GM15510 (cell line): ENCODE measurements around the gene SMOC2.

Source experiments
- POLR2A ChIP-seq: IDR thresholded peaks from 3 replicates; pipeline ENCODE4 v1.6.1; 2011; ENCODE audit warnings: borderline replicate concordance; ENCODE audit not compliant: insufficient read length; ENCODE audit errors: extremely low read depth

The SMOC2 gene

DNA sequence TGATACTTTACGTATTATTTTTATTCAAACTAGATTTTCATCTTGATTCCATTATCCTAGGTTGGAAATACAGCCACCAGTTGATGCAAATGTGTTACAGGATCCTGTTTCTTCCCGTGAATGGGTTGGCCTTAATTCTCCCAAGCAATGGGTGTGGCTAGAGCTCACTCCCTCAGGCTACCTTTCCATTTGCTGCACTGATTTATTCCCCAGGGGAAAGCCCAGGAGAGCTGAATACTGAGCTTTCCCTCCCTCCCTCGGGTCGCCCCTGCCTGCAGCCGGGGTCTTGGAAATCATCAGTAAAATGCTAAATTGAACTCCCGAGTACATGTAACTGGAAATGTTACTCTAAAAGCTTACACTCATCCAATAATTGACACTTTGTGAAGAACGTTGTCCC, 9.9 kb downstream of the SMOC2 start:
- no peak for TF ChIP-seq POLR2A

DNA sequence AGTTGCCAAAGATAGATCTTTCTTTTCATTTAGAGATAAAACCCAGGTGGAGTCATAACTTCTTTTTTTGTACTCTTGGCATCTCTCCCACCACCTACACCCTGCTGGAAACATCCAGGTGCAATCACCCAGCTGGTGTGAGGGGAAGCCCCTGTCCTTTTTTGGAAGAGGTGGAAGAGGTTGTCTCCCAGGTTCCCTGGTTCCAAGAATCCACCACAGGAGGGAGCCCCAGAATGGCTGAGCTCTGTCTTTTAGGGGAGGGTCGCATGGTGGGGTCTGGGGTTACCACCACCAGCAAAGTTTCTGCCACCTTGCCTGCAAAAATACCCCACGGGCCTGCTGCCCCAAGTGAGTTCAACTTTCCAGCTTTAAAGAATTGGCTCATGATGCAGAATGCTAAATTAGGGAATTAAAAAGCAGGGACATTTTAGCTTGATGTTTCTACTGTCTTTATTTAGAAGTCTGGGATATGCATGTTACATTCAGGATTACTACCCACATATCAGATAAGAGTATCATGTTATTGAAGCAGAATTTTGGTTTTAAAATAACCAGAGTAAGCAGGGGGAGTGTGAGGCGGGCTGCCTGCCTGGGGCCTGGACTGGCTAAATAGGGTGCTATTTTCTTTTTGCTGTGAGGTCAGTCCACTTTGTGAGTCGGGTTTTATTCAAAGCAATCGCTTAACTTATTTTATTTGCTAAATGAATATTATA, 11.0 kb downstream of the SMOC2 start:
- no peak for TF ChIP-seq POLR2A

DNA sequence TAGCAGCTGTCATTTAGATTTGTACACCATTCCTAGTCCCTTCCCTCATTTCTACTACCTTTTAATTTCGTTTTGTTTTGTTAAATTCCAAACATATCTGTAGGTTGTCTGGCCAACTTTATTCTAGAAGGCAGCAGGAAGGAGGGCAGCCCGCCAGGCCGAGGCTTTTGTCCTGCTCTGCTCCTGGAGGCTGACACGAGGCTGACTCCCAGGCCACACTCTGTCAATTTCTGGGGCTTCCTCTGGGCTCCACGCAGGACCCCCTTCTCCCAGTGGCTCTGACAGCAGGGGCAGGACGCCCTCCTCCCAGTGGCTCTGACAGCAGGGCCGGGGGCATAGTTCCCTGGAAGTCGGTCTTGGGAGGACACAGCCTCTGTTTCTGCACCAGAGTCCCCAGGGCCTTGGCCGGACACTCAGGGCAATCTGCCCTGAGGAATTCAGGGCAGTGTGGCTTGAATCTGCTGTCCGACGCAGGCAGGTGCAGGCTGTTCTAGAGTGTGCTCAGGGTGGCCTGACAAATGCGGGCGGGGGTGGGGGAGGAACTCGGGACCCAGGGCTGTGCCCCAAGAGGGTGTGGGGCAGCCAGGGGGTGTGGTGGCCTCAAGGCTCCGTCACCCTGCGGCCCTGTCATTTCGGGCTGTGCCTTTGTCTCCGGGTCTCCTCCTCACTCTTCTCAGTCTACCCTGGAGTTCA, 11.8 kb downstream of the SMOC2 start:
- TF ChIP-seq POLR2A: no peak

DNA sequence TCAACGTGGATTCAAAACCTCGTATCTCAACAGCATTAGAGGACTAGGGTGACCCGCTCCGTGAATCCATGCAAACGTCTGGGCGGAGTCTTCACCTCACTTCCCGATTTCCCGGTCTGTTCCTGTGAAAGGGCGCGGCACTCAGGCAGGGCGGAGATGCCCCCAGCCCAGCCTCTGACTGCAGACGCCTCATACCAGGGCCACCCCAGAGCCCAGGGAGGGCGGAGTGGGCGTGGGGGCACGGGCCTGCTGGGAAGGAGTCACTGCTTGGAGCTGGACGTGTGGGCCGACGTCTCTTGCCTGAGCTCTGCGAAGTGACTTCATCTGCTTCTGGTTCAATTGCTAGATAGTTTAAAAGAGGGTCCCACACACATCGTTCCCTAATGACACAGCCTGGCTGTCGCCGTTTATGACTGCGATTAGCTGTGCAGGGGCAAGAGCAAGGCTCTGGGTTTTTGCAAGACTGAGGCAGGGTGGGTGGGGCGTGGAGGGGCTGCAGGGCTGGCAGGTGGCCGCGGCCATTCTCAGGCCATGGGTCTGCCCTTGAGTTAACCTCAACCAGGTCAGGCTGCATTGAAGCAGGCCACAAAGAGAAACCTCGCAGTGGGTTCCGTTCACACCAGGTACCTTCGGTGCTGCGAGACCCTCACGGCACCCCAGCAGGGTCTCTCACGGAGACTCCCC, 15.0 kb downstream of the SMOC2 start:
- no peak for TF ChIP-seq POLR2A

DNA sequence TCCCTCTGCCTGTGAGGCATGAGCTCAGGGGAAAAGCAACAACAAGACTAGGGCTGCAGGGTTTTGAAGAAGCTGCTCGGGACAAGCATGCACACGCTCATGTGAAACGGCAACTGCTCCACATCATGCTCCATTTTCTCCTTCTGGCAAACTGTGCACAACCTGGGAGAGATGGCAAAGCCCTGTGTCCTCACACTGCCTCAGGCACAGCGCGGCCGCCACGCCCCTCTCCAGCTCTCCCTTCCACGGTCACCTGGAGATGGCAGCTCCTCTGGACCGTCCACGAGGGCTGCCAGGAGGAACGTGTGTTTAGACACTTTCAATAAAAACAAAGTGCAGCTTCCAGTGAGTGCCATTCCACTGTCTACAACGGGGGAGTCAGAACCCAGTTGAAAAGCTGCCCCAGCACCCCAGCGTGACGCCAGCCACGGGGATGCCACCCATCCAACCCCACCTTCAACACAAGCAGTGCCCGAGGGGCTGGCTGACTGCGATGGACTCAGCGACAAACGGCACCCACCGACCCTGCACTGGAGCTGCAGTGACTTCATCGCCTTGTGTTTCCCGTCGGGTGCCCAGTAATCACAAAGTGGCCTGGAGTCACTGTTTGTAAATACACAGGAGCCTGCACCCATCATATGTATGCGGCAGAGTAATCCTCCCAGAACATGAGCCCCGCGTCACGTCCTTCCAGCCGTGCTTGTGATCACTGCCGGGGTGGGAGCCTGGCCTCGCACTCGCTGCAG, 16.1 kb downstream of the SMOC2 start:
- TF ChIP-seq POLR2A: no peak

DNA sequence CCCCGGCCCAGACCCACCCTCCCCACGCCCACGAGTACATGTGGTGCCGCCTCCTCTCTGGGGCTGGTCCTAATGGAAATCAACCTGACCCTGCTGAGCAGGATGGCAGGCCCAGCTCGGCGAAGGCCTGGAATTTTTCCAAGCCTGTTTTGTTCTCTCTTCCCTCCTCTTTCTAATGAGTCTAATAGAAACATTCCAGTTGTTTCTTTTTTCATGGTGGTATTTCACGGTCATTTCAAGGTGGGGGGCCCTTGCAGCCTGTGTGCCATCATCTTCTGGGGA, 16.6 kb downstream of the SMOC2 start:
- no peak for TF ChIP-seq POLR2A

DNA sequence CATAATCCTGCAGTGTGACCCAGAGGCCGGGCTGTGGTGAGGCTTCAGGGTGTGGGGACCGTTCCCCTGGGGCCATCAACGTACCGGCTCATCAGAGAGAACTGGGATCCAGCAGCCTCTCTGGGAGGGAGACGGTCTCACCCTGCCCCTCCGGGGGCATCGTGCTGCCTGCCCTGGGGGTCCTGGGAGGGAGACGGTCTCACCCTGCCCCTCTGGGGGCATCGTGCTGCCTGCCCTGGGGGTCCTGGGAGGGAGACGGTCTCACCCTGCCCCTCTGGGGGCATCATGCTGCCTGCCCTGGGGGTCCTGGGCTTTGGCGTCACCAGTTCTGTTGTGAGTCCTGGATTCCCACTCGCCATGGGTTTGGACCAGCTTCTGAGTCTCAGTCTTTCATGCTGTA, 17.1 kb downstream of the SMOC2 start:
- TF ChIP-seq POLR2A: no peak

DNA sequence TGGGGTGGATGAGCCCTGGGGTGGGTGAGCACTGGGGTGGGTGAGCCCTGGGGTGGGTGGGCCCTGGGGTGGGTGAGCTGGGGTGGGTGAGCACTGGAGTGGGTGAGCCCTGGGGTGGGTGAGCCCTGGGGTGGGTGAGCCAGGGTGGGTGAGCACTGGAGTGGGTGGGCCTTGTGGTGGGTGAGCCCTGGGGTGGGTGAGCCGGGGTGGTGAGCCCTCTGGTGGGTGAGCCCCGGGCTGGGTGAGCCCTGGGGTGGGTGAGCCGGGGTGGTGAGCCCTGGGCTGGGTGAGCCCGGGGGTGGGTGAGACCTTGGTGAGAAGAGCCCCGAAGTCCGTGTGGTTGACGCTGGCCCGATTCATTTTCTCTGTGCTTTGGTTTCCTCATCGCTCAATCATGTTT, 18.6 kb downstream of the SMOC2 start:
- TF ChIP-seq POLR2A: no peak

DNA sequence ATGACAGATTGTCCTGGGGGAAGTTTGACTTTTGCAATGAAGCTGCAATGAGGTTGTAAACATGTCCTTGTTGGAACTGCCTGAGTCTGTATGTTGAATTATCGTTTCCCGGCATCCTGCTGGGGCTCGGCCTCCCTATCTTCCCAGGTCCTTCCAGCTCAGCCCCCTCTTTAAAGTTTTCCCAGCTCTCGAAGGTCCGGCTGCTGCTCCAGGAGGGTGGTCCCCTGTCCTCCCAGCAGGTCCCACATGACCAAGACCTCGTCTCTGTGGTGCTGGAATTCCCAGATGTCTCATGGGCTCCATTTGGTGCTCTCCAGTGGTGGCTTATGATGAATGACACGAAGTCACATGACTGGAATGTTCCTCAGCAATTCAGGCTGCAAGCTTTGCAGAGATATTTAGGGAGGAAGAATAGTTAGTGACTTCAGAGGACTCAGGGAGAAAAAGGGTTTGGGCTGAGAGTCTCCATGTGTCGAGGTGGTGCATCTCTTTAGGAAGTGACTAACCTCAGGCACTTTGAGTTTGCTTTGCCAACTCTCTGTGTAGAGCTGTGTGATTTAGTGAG, 21.4 kb downstream of the SMOC2 start:
- TF ChIP-seq POLR2A: no peak

DNA sequence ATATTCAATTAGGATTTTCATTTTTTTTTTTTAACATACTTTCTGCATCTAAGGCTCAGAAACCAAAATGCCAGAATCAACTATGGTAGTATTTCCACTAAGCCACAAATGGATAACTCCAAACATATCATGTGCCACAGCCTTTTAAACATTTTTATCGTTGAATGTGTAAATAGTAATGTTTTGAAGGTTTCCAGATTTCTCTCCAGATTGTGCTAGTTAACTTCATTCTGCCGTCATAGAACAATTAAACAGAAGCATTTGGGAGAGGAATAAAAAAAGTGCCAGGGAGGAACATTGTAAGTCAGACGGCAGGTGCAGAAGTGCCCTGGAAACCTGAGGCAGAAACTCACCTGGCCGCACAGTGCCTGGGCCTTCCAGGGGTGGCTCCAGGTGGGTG, 23.6 kb downstream of the SMOC2 start:
- TF ChIP-seq POLR2A: no peak

DNA sequence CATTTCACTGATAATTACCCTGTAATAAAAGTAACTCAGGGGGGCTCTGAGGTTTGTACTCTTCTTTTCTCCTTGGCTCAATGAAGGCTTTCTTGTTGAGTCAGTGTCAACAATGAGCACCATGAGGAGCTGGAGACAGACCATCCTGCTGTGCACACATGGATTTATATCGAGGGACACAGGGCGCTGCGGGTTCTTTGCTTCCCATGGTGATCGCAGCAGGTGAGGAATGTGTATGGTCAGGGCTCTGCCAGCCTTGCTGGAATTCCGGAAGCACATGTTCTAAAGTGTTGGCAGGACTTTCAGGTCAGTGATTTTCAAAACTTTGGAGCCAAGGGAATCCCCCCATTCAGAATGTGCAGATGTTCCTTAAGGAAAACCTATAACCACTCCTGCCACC, 27.1 kb downstream of the SMOC2 start:
- TF ChIP-seq POLR2A: no peak

DNA sequence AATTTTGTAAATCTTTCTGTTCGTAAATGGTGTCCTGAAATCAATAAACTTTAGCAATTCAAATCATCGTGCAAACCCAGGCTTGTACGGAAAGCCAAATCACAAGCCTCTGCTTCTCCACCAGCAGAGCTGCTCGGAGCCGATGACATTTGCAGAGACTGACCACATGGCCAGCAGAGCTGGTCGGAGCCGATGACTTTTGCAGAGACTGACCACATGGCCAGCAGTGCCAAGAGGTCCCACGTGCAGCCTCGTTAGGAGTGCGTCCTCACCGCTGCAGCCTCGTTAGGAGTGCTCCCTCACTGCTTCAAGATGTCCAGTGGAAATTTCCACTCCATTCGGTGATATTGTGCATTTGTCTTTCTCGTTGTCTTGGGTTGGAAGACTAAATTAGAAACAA, 28.5 kb downstream of the SMOC2 start:
- no peak for TF ChIP-seq POLR2A

DNA sequence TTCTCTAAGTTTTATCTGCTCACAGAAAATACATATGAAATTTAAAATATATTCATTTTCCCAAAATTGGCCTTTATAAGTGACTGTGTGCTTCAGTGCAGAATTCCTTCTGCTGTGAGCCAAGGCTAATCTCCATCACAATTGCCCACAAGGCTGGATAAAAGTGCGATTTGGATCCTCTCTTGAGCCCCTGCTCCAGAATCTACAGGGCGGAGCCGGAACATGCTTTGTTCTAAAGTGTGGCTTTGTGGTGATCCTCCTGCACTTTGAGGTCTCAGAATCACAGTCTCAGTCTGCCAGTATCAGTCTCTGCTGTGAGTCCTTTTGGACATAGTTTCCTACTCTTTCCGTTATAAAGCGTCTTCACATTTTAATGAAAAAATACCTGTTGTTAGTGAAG, 28.9 kb downstream of the SMOC2 start:
- TF ChIP-seq POLR2A: no peak

DNA sequence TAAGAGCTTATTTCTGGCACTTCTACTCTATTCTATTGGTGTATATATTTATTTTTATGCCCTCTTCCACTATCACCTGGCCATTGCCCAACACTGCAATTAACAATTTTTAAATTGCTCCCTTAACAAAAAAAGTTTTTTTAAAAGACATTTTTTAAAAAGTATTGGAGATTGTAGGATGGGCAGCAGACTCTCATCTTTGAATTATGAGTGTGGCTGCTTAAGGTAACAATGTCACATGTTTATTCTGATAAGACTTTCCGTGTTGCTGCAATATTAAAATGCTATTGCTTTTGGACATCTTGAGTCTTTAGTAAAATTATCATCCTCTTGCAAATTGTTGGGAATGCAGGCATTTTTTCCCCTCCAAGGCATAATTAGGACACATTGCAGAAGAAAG, 31.4 kb downstream of the SMOC2 start:
- no peak for TF ChIP-seq POLR2A

DNA sequence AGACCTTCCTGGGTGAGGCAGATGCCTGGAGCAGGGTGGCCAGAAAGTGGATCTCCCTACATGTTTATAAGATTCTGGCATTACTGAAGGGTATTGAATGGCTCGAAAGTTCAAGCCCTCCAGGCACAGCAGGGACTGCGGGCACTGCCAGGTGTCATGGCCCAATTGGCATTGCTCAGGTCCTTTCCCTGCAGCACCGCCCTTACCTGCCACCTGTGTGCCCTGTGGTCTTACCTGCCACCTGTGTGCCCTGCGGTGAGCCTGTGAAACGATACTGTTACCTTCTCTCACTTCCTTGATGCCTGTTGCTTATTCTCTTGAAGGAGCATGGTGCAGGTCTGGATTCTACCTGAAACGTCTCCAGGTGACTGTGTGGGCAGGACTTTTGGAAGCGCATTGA, 32.2 kb downstream of the SMOC2 start:
- TF ChIP-seq POLR2A: no peak
